Glomerular endothelial cell (primary cell): ENCODE results near the gene EPAS1. TPM values are rescaled to one million over a fixed set of nuclear protein-coding genes. Genes with fewer than 3 reads are reported as not detected.

ENCODE experiments used
- DNase-seq: peaks from one replicate; pipeline ENCODE4 v3.0.0-alpha.2; 2011; ENCODE audit warnings: low read depth, low spot score; ENCODE audit errors: extremely low read depth
- total RNA-seq: library from RNA; depleted of rRNA; stranded (reverse); fragments of >200 nt; gene quantifications from 2 replicates; pipeline ENCODE4 v1.2.3, GENCODE V29; 2015

The EPAS1 gene
- total RNA-seq, result 239 and 676 TPM in 2 replicates

DNA sequence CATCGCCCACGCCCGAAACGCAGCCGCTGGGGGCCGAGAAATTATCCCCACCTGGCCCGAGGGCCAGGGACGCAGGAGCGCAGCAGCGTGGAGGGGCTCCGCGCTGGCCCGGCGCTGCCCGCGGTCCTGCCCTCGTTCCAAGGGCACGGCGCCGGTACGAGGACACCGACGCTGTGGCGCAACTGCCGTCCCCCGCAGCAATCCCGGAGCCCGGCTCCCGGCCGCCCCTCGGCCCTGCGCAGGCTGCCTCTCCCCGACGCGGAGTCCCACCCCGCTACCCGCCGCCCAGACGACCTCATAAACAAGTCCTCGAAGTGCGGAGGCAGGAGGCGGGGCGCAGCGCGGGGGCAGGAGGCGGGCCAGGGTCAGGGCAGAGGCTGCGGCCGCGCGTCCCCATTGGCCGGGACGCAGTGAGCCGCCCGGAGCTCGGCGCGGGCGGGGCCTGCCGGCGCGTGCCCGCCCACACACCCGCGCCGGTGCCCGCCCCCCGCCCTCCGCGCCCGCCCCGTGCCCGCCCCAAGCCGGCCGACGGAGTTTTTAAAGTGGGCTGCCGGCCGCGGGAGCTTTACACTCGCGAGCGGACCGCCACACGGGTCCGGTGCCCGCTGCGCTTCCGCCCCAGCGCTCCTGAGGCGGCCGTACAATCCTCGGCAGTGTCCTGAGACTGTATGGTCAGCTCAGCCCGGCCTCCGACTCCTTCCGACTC lies at the start of gene EPAS1:
TSS of gene EPAS1 (plus strand) at position 568 of the 706 bp plus-strand sequence. CDS start 505 bp downstream, outside the sequence.
- DNase-seq, result no peak

DNA sequence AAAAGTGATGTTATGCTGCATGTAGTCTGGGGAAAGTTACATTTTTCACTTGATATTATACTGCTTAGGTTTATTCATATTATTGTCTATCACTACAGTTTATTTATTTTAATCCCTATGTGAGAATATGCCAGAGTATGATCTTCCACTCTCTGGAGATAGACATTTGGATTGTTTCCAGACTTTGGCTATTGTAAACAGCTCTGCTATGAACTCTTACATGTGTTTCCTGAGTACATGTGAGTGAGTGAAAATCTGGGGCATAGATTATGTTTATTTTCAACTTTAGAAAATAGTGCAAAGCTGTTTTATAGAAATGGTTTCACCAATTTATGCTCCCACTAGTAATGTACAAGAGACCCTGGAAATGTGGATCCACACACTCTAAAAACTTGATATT lies 49.0 kb upstream of the EPAS1 start:
- no peak for DNase-seq

DNA sequence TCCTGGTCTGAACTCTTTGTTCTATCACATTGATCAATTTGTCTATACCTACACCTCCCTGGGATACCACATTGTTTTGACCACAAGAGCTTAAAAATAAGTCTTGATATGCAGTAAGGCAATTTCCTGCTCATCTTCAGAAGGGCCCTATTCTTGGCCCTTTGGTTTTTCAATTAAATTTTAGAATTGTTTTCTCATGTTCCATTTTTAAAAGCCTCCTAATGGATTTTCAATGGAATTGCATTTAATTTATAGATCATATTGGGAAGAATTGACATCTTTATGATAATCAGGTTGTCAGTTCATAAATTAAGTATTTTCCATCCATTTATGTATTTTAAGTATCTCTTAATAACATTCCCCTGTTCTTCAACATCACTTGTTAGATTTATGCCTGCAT lies 47.6 kb upstream of the EPAS1 start:
- DNase-seq, result no peak

DNA sequence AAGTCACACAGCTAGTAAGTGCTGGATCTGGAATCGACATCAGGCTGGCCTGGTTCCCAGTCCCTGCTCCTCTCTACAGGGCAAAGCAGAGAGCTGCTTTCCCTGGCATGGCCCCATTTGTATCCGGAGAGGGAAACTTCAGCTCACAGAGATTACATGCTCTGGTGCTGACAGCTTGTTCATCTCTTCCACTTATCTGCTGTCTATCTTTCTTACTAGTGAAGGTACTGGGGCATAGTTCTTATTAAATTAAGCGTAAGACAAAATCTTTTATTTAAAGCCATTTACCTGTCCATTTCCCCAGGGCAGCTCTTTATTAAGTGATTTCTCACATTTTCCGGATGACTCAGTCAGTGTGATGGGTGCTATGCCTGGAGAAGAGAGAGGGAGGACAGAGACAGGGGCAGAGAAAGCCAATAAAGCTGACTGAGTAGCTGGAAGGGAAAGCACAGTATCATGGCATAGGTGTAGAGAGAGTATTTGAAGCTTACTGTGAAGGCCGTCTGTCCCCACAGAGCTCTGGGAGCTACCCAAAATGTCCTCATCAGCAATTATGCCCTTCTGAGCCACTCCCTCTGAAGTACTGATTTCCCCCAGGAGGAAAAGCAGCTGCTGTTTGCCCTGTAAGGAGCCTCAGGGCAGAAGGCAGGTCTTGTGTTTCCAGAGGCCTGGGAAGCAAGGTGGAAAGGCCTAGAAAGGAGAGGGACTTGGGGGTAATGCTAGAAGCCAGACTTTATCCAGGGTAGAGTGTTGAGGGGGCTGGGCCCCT lies 44.1 kb upstream of the EPAS1 start:
- no peak for DNase-seq

DNA sequence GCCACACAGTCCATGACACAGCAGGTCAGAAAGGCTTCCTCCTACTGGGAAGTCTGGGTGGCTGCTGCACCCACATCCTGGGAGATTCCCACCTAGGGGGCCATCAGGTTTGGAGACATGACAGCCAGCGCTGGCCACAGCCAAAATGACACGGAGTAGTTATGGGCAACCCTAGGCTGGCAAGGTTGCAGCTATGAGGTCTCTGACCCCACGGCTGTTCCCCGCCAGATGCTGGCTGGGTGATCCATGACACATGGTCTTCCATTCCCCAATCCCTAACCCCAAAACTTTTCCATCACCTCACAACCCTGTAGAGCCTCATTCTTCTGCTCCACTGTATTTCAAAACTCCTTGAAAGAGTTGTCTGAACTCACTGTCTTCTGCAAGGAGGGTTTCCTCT lies 42.7 kb upstream of the EPAS1 start:
- no peak for DNase-seq

DNA sequence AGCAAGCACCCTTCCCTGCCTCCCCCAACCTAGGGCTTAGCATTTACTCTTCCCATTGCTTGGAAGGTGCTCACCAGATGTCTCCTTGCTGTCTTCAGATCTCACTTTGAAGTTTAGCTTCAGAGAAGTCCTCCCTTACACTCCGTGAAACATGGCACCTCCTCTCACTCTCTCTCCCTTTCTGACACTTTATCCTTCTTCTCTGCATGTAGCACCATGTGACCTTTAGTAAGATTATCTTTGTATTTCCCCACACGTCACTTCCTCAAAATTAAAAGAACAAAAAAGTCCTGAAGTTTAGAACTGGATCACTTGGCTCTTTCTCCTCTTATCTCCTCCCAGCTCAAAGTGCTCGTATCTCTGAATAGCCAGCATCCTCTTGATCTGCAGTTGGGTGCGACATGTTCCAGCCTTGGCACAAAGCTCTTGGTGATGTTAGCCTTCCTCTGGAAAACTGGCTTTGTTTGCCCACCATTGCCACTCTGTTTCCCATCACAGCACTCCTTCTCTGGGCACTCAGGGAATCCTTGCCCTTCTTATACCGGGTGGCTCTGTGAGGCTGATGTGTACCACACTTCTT lies 40.6 kb upstream of the EPAS1 start:
- DNase-seq, result no peak

DNA sequence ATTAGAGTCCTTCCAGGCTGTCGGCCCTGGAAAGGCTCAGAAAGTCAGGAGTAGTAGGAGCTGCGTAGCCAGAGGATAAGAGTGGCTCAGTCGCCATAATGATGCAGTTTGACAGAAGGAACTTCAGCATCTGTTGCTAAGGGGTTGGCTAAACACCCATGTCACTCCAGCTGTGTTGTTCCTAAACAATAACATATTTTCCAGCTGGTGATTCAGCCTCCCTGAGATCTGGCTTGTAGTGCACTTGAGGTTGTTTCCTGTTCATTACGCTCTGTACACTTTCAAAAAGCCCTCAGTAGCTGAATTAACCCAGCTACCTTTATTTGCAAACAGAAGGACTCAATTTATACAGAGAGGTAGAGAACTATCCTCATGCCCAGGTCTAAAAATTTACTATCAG lies 39.7 kb upstream of the EPAS1 start:
- peak; percentile 93 for DNase-seq

DNA sequence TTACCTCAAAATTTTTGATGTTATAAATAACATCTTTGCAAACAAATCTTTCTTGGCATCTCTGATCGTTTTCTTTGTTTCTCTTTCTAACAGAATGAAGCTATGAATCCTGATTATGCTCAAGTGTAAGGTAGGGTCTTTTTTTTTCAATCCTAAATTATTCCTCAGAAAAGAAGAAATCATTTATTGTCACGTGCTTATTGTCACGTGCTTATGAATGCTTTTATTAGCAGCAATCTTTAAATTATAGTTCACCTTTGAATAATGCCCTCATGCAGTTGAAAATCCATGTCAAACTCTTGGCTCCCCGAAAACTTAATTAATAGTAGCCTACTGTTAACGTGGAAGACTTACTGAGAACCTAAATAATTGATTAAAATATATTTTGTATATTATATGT lies 39.2 kb upstream of the EPAS1 start:
- DNase-seq, result no peak

DNA sequence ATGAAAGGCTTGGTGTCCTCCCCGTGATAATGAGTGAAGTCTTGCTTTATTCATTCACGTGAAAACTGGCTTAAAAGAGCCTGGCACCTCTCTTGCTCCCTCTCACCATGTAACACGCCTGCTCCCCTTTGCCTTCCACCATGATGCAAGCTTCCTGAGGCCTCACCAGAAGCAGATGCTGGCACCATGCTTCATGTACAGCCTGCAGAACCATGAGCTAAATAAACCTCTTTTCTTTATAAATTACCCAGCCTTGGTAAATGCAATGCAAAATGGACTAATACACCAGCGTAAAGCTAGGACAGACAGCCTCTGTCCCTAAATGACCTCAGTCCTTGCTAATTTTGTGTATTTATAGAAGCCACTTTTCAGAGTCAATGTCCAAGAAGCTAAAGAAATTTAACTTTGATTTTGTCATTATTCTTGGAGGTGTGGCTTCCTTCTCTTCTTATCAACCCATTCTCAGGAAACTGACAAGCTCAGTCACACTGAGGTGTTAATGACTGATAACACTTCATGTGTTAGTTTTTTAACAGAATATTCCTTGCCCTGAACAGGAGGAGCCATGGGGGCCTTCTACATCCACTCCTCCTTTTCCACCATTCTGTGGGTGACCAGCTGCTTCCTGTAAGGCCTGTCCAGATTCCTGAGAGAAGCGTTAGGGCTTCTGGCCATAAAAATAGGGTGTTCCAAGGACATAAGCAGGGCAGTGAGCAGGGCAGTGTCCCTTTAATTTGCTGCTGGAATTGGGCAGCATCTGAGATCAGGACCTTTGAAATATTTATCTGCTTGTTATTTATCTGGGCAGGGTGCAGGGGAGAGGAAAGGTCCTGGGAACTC lies 38.0 kb upstream of the EPAS1 start:
- no peak for DNase-seq

DNA sequence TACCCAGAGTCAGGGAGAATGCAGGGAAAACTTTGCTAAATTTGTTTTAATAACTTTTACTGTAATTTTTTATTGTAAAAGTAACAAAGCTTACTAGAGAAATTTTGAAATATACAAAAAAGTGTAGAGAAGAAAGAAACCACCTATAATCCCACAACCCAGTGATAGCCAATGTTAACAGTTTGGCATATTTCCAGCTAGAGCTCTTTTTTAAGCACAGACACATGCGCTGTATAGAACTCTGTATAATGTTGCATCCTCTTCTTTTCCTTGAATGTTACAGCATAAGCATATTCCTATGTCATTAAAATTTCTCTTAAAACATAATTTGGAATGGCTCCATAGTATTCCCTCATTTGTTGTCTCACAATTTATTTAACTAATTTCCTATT lies 37.4 kb upstream of the EPAS1 start:
- DNase-seq, result no peak

DNA sequence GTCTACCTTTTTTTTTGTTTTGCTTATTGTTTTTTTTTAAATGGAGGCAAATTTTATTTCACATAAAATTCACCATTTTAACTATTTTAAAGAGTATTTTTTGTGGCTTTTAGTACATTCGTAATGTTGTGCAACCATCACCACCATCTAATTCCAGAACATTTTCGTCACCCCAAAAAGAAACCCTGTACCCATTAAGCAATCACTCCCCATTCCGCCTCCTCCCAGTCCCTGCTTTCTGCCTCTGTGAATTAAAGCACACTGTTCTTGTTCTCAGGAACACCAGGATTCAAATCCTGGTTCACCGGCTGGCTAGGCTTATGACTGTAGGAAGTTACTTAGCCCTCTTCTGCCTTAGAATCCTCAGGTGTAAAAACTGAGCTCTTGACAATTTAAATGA lies 36.9 kb upstream of the EPAS1 start:
- DNase-seq, result no peak

DNA sequence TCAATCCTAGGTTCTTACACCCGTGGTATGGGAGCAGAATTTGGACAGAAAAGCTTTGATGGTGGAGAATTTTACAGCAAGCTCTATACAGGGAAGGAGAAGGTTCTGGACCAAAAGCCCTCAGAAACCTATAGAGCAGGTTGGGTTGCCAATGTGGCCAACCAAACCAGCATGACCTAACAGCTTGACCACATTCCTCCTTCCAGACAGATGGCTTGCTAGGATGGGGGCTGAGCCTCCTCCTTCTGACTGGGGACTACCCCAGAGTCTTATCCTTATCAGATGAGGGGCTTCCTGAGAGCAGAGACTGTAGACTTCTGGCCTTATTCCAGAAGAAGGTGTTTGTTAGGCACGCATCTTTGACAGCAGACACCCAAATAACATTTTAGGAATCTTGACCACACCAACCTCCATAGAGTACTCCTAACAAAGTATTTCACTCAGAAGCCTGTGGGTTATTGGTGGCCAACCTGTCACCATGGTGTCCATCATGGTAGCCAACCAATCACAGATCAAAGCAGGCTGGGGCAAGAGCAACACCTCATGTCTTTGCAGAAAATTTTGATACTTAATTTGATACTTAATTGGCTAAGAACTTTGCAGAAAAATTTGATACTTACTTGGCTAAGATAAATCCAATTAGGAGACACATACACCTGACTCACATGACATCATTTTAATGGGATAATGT lies 34.8 kb upstream of the EPAS1 start:
- no peak for DNase-seq

DNA sequence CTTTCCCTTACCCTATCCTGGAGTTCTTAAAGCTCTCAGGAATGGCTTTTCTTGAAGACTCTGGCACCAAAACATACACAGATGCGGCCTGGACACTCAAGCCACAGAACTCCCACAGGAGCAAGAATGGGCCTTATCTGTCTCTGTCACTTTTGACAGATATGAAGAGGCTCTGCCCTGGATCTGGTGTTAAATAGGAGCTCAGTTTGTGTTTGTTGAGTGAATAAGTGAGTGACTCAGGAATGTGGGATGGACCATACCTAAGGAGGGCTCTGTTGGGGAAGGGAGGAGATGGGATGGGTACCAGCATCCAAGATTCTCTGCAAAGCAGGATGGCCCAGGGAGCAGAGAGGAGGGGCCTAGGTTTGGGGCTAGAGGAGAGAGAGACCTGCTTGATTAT lies 33.9 kb upstream of the EPAS1 start:
- no peak for DNase-seq

DNA sequence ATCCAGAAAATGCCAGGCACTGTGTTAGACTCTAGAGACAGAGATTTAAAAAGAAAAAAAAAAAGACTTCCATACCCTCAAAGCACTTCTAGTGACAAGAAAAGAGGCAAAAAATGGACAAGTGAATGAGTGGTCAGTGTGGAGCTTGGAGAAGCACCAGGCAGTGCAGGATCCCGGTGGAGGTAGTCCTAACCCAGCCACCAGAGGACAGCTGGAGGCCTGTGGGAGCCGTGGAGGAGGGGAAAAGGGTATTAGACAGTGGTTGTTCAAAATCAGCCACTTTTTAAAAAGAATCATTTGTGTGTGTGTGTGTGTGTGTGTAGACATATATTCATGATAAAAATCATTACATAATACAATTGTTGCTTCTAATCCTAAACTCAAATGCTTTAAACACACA lies 32.8 kb upstream of the EPAS1 start:
- DNase-seq, result no peak

DNA sequence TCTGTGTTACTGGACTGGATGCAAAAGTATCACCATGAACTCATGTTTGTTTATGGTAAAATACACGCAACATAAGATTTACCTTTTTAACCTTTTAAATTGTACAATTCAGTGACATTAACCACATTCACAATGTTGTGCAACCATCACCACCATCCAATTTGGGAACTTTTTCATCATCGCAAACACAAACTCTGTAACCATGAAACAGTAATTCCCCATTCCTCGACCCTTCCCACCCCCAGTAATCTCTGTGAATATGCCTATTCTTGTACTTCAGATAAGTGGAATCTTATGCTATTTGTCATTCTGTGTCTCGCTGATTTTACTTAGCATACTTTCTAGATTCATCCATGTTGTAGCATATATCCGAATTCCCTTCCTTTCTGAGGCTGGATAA lies 31.1 kb upstream of the EPAS1 start:
- no peak for DNase-seq

DNA sequence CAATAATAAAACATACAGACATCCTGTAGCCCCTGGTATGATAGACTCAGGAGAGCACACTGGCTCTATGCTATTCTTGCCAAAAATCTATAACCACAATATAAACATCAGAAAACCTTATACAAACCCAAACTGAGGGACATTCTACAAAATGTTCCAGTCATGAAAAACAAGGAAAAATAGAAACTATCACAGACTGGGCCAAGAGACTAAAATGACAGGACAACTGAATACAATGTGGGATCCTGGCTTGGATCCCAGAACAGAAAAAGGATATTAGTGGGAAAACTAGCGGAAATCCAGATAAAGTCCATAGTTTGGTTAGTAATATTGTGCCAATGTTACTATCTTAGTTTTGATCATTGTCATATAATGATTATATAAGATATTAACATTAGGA lies 29.6 kb upstream of the EPAS1 start:
- DNase-seq, result no peak

DNA sequence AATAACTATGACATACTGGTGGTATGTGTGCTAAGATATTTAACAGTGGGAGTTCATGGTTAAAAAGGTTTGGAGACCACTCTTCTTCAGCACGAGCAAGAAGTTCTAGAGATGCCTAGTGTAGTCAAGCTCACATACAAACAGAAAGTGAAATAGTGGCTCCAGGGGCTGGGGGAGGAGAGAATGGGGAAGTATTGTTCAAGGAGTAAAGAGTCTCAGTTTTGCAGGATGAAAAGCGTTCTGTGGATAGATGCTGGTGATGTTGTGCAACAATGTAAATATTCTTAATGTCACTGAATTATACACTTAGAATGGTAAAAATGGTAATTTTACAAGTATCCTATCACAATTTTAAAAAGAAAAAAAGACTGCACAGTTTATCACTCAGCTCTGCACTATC lies 29.0 kb upstream of the EPAS1 start:
- no peak for DNase-seq

DNA sequence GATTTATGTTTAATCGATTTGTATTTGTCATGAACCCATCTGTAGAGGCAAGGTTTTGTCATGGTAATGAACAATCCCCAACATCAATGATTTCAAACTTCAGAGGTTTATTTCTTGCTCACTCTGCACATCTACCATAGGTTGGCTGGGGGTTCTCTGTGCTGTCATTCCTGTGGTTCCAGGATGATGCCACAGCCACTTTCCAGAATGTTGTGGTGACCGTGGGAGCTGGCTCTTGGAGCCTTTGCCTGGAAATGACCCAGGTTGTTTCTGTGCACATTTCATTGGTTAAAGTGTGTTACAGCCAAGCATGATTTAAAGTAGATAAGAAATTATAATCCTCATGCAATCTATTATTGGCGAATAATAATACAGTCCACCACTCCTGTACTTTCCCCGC lies 28.2 kb upstream of the EPAS1 start:
- no peak for DNase-seq

DNA sequence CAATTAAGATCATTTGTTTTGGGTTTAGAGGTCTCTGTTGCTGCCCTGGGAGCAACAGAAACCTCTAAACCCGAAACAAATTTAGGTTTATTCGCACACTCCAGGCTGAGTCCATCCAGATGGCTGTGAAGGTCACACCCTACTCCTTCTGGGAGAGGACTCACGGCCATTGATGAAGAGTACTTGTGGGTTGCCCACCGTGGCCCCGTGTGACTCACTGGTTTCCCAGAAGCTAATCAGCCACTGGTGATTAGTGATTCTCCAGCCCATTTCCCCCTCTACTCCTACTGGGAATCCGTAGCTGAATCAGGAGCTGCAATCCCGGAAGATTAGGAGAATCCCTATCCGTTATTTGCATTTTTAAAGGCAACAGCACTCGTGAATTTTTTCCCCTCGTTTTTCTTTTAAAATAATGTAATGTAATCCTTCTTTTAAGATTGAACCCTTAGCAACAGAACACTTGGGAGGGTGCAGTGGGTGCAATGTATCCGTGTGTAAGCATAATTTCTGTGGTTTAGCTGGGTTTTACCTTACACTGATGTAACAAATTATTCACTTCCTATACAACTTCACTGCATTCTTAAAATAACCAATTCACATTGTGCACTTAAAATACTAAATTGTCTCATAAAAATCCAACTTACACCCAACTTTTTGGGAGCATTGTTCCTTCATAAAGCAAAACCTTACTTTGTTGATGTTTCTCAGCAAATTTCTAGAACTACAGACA lies 27.5 kb upstream of the EPAS1 start:
- no peak for DNase-seq

DNA sequence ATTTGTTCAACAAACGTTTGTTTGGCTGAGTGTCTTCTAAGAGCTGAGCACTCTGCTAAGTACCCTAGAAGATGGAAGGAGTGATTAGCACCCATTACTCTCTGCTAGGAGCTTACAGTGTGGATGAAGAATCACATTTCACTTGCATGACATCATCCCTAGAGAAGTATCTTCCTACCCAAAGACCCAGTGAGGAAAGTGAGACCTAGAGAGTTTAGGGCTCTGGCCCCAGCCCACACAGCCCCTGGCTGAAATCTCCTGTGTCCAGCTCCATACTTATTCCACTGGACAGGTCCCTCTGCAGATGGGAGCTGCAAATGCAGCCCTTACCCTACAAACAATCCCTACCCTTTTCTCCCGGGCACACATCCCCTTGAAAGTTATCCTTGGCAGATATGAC lies 26.8 kb upstream of the EPAS1 start:
- no peak for DNase-seq
